ENCODE results near the gene HBEGF.

HBEGF gene

GRCh38 chr5:140328036-140328764, 18.2 kb downstream of the HBEGF start:
- Histone ChIP-seq H3K4me3 (ENCODE audit: low read length) (no peak overlapping the region), H3K9ac (ENCODE audit: low read length) (no peak overlapping the region), H3K27ac (ENCODE audit: low read length) (no peak overlapping the region), H3K9me3 (ENCODE audit: control insufficient read depth, low read depth, low read length) (no peaks in the 10 kb centered on the region), H3K27me3 (ENCODE audit: control insufficient read depth, insufficient read depth, low read length) (no peaks in the 10 kb centered on the region), H3K4me1 (ENCODE audit: control insufficient read depth, low read depth, low read length) (peaks cover 6% of the 10 kb centered on the region), H3K36me3 (ENCODE audit: control insufficient read depth, low read depth, low read length) (no peaks in the 10 kb centered on the region)

- H3K9ac ChIP-seq (ENCODE audit: low read length): no peak overlapping the region
- no peak overlapping the region for H3K4me3 ChIP-seq (ENCODE audit: low read length)
- peaks cover 6% of the 10 kb centered on the region for H3K4me1 ChIP-seq (ENCODE audit: control insufficient read depth, low read depth, low read length)
- H3K27ac ChIP-seq (ENCODE audit: low read length): no peak overlapping the region
- no peaks in the 10 kb centered on the region for H3K9me3 ChIP-seq (ENCODE audit: control insufficient read depth, low read depth, low read length)
- no peaks in the 10 kb centered on the region for H3K36me3 ChIP-seq (ENCODE audit: control insufficient read depth, low read depth, low read length)
- no peaks in the 10 kb centered on the region for H3K27me3 ChIP-seq (ENCODE audit: control insufficient read depth, insufficient read depth, low read length)
Observed at GRCh38 chr5:140327589-140327988, 18.8 kb downstream of the HBEGF start.

- H3K27ac ChIP-seq (ENCODE audit: low read length): no peak overlapping the region
- no peaks in the 10 kb centered on the region for H3K9me3 ChIP-seq (ENCODE audit: control insufficient read depth, low read depth, low read length)
- H3K36me3 ChIP-seq (ENCODE audit: control insufficient read depth, low read depth, low read length): no peaks in the 10 kb centered on the region
- H3K4me3 ChIP-seq (ENCODE audit: low read length): no peak overlapping the region
- no peaks in the 10 kb centered on the region for H3K27me3 ChIP-seq (ENCODE audit: control insufficient read depth, insufficient read depth, low read length)
- H3K4me1 ChIP-seq (ENCODE audit: control insufficient read depth, low read depth, low read length): peaks cover 6% of the 10 kb centered on the region
- no peak overlapping the region for H3K9ac ChIP-seq (ENCODE audit: low read length)
Observed at GRCh38 chr5:140325486-140325885, 20.9 kb downstream of the HBEGF start.

- Histone ChIP-seq H3K27ac (ENCODE audit: low read length) (no peak overlapping the region), H3K4me1 (ENCODE audit: control insufficient read depth, low read depth, low read length) (peaks cover 6% of the 10 kb centered on the region), H3K9ac (ENCODE audit: low read length) (no peak overlapping the region)
Observed at GRCh38 chr5:140324617-140325241, 21.7 kb downstream of the HBEGF start.

GRCh38 chr5:140324041-140324600, 22.3 kb downstream of the HBEGF start:
- H3K9ac ChIP-seq (ENCODE audit: low read length): no peak overlapping the region
- no peaks in the 10 kb centered on the region for H3K9me3 ChIP-seq (ENCODE audit: control insufficient read depth, low read depth, low read length)
- no peaks in the 10 kb centered on the region for H3K36me3 ChIP-seq (ENCODE audit: control insufficient read depth, low read depth, low read length)
- peaks cover 6% of the 10 kb centered on the region for H3K4me1 ChIP-seq (ENCODE audit: control insufficient read depth, low read depth, low read length)
- no peaks in the 10 kb centered on the region for H3K27me3 ChIP-seq (ENCODE audit: control insufficient read depth, insufficient read depth, low read length)
- H3K27ac ChIP-seq (ENCODE audit: low read length): no peak overlapping the region
- H3K4me3 ChIP-seq (ENCODE audit: low read length): no peak overlapping the region

More at GRCh38 chr5:140324617-140325241, 21.7 kb downstream of the HBEGF start:
- Histone ChIP-seq H3K9me3 (ENCODE audit: control insufficient read depth, low read depth, low read length) (no peaks in the 10 kb centered on the region), H3K4me3 (ENCODE audit: low read length) (no peak overlapping the region), H3K27me3 (ENCODE audit: control insufficient read depth, insufficient read depth, low read length) (no peaks in the 10 kb centered on the region), H3K36me3 (ENCODE audit: control insufficient read depth, low read depth, low read length) (no peaks in the 10 kb centered on the region)

GRCh38 chr5:140322751-140323731, 23.4 kb downstream of the HBEGF start:
- H3K4me3 ChIP-seq (ENCODE audit: low read length): no peak overlapping the region
- H3K4me1 ChIP-seq (ENCODE audit: control insufficient read depth, low read depth, low read length): peaks cover 6% of the 10 kb centered on the region
- H3K9ac ChIP-seq (ENCODE audit: low read length): no peak overlapping the region
- no peaks in the 10 kb centered on the region for H3K9me3 ChIP-seq (ENCODE audit: control insufficient read depth, low read depth, low read length)
- no peak overlapping the region for H3K27ac ChIP-seq (ENCODE audit: low read length)
- H3K36me3 ChIP-seq (ENCODE audit: control insufficient read depth, low read depth, low read length): no peaks in the 10 kb centered on the region
- no peaks in the 10 kb centered on the region for H3K27me3 ChIP-seq (ENCODE audit: control insufficient read depth, insufficient read depth, low read length)

GRCh38 chr5:140321796-140322195, 24.6 kb downstream of the HBEGF start:
- Histone ChIP-seq H3K4me3 (ENCODE audit: low read length) (no peak overlapping the region), H3K27ac (ENCODE audit: low read length) (no peak overlapping the region), H3K9ac (ENCODE audit: low read length) (no peak overlapping the region), H3K9me3 (ENCODE audit: control insufficient read depth, low read depth, low read length) (no peaks in the 10 kb centered on the region), H3K27me3 (ENCODE audit: control insufficient read depth, insufficient read depth, low read length) (no peaks in the 10 kb centered on the region), H3K4me1 (ENCODE audit: control insufficient read depth, low read depth, low read length) (no peaks in the 10 kb centered on the region), H3K36me3 (ENCODE audit: control insufficient read depth, low read depth, low read length) (no peaks in the 10 kb centered on the region)

- no peak overlapping the region for H3K4me3 ChIP-seq (ENCODE audit: low read length)
- no peaks in the 10 kb centered on the region for H3K36me3 ChIP-seq (ENCODE audit: control insufficient read depth, low read depth, low read length)
- H3K27ac ChIP-seq (ENCODE audit: low read length): no peak overlapping the region
- no peaks in the 10 kb centered on the region for H3K27me3 ChIP-seq (ENCODE audit: control insufficient read depth, insufficient read depth, low read length)
- H3K4me1 ChIP-seq (ENCODE audit: control insufficient read depth, low read depth, low read length): no peaks in the 10 kb centered on the region
- H3K9ac ChIP-seq (ENCODE audit: low read length): no peak overlapping the region
- H3K9me3 ChIP-seq (ENCODE audit: control insufficient read depth, low read depth, low read length): no peaks in the 10 kb centered on the region
Observed at GRCh38 chr5:140319833-140320232, 26.6 kb downstream of the HBEGF start.

GRCh38 chr5:140318792-140319191, 27.6 kb downstream of the HBEGF start:
- no peaks in the 10 kb centered on the region for H3K9me3 ChIP-seq (ENCODE audit: control insufficient read depth, low read depth, low read length)

GRCh38 chr5:140317859-140318258, 28.5 kb downstream of the HBEGF start:
- H3K27ac ChIP-seq (ENCODE audit: low read length): no peak overlapping the region
- H3K9ac ChIP-seq (ENCODE audit: low read length): no peak overlapping the region
- H3K4me3 ChIP-seq (ENCODE audit: low read length): no peak overlapping the region
- H3K9me3 ChIP-seq (ENCODE audit: control insufficient read depth, low read depth, low read length): no peaks in the 10 kb centered on the region
- H3K36me3 ChIP-seq (ENCODE audit: control insufficient read depth, low read depth, low read length): no peaks in the 10 kb centered on the region
- no peaks in the 10 kb centered on the region for H3K27me3 ChIP-seq (ENCODE audit: control insufficient read depth, insufficient read depth, low read length)
- H3K4me1 ChIP-seq (ENCODE audit: control insufficient read depth, low read depth, low read length): no peaks in the 10 kb centered on the region

More at GRCh38 chr5:140318792-140319191, 27.6 kb downstream of the HBEGF start:
- Histone ChIP-seq H3K9ac (ENCODE audit: low read length) (no peak overlapping the region), H3K27ac (ENCODE audit: low read length) (no peak overlapping the region), H3K4me3 (ENCODE audit: low read length) (no peak overlapping the region), H3K36me3 (ENCODE audit: control insufficient read depth, low read depth, low read length) (no peaks in the 10 kb centered on the region), H3K4me1 (ENCODE audit: control insufficient read depth, low read depth, low read length) (no peaks in the 10 kb centered on the region), H3K27me3 (ENCODE audit: control insufficient read depth, insufficient read depth, low read length) (no peaks in the 10 kb centered on the region)

- no peak overlapping the region for H3K9ac ChIP-seq (ENCODE audit: low read length)
- H3K27me3 ChIP-seq (ENCODE audit: control insufficient read depth, insufficient read depth, low read length): no peaks in the 10 kb centered on the region
- H3K4me3 ChIP-seq (ENCODE audit: low read length): no peak overlapping the region
Observed at GRCh38 chr5:140312791-140313189, 33.6 kb downstream of the HBEGF start.

More at GRCh38 chr5:140312791-140313189, 33.6 kb downstream of the HBEGF start:
- H3K9me3 ChIP-seq (ENCODE audit: control insufficient read depth, low read depth, low read length): no peaks in the 10 kb centered on the region
- H3K27ac ChIP-seq (ENCODE audit: low read length): no peak overlapping the region
- H3K36me3 ChIP-seq (ENCODE audit: control insufficient read depth, low read depth, low read length): no peaks in the 10 kb centered on the region
- no peaks in the 10 kb centered on the region for H3K4me1 ChIP-seq (ENCODE audit: control insufficient read depth, low read depth, low read length)

Measured in iPS-18a (cell line).